Measurements from ENCODE around the gene MAN1B1.
"Not testable (repeated sequence)": the region's sequence is repeated elsewhere in the genome, so short reads cannot be mapped to it uniquely, and the experiment has no call there.

MAN1B1 gene

DNA sequence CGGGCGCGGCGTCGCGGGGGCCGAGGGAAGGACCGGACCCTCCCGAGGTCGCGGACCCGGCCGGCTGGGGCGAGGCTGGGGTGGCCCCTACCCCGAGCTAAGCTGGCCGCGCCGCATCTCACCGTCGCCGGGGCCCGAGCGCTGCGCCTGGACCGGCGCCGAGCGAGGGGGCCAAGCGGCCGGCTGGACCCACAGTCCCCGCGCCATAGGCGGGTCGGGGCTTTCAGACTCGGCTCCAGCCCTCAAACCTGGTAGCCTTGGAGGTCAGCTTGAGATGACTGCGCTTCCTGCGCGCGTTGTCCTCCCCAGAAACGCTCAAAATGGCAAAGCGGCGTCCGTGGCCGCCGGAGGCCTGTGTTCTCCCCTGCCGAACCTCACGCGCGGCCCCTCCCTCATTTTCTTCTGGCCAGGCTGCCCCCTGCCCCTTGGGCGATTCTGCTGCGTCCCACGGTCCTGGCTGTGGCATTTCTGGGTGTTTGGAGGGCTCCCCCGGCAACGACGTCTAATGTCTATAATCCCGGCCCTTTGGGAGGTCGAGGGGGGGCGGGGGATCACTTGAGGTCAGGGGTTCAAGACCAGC lies 43.5 kb downstream of the MAN1B1 start:
- DNase-seq = no peak

DNA sequence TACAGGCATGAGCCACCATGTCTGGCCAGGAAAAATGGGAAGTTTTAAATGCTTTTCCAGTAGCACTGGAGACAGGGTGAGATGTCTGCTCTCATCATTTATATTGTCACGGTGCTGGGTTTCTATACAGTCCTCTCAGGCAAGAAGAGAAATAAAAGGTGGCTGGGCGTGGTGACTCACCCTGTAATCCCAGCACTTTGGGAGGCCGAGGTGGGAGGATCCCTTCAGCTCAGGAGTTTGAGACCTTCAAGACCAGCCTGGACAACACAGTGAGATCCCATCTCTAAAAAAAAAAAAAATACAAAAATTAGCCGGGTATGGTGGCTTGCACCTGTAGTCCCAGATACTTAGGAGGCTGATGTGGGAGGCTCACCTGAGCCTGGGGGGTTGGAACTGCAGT lies 47.4 kb downstream of the MAN1B1 start:
- no peak for DNase-seq

GRCh38 chr9:137135154-137135553 lies 48.4 kb downstream of the MAN1B1 start:
- not testable (repeated sequence) for DNase-seq

DNA sequence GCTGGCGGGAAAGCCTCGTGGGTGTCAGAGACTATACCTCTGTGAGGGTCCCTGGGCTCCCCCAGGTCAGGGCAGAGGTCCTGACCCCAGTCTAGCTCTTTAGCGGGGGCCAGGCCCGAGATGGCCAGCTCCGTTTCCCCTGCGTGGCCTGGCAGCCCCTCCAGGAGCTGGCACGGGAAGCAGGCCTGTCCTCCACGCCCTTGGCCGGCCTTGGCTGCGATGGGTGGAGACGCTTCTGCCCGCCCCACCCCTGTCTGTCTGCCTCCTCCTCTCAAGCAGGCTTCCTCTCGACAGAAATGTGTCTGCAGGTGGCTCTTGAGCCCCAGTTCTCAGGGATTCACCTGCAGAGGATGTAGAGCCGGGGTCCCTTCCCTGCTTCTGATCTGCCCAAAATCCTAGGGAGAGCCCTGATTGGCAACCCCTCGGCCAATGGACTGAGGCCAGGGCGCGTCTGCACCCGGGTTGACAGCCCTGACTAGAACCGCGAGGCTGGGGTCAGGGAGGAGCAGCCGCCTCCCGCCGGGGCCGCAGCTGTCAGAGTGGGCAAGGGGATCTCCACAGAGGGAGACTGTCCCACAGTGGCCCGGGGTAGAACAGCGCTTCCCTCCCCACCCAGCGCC lies 49.6 kb downstream of the MAN1B1 start:
- DNase-seq = no peak

DNA sequence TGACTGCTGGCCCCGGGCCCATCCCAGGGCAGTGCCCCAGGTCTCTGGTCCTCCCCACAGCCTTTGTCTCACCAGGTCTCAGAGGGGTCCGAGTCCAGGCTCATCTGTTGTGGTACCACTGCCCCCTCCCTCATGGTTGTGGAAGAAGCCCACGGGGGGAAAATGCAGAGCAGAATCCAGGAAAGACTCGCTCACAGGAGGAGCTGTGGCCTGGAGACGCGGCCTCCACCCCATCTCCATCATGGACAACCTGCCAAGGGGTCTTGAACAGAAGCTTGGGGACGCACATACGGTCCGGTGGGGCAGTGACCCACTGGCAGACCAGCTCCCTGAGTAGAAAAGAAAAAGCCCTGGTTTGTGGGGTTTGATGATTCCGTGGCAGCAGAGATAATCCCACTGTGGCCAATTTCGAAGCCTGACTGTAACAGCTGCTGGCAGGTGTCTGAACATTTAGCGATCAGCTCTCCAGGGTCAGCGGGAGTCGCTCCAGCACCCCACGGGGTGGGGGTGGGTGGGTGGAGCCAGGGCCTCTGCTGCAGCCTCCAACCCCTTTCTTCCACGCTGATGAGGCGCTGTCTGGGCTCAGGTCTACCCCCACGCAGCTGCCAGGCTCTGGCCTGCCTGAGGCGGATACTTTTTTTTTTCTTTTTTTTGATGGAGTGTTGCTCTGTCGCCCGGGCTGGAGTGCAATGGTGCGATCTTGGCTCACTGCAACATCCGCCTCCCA lies 50.3 kb downstream of the MAN1B1 start:
- no peak for DNase-seq

GRCh38 chr9:137138058-137138721 lies 51.4 kb downstream of the MAN1B1 start:
- no peak for DNase-seq

DNA sequence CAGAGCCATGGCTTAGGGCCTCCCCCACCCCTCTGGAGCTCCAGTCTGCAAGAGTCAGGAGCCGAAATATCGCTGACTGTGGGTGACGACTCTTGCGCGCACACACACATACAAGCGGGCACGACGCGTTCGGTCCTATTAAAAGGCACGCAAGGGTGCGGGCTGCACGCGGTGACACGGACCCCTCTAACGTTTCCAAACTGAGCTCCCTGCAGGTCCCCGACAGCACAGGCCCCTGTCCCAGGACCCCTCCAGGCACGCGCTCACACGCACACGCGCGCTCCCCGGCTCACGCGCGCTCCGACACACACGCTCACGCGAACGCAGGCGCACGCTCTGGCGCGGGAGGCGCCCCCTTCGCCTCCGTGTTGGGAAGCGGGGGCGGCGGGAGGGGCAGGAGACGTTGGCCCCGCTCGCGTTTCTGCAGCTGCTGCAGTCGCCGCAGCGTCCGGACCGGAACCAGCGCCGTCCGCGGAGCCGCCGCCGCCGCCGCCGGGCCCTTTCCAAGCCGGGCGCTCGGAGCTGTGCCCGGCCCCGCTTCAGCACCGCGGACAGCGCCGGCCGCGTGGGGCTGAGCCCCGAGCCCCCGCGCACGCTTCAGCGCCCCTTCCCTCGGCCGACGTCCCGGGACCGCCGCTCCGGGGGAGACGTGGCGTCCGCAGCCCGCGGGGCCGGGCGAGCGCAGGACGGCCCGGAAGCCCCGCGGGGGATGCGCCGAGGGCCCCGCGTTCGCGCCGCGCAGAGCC lies 52.1 kb downstream of the MAN1B1 start, which contains the start of gene GRIN1:
Gene GRIN1, plus strand, starts transcription at position 433 of the 746 bp plus-strand sequence. CDS start 333 bp downstream, outside the sequence.
- no peak for DNase-seq

GRCh38 chr9:137139468-137140150 lies 52.8 kb downstream of the MAN1B1 start:
- DNase-seq = no peak

- DNase-seq = no peak
These were observed 53.6 kb downstream of the MAN1B1 start for GRCh38 chr9:137140151-137141012.

DNA sequence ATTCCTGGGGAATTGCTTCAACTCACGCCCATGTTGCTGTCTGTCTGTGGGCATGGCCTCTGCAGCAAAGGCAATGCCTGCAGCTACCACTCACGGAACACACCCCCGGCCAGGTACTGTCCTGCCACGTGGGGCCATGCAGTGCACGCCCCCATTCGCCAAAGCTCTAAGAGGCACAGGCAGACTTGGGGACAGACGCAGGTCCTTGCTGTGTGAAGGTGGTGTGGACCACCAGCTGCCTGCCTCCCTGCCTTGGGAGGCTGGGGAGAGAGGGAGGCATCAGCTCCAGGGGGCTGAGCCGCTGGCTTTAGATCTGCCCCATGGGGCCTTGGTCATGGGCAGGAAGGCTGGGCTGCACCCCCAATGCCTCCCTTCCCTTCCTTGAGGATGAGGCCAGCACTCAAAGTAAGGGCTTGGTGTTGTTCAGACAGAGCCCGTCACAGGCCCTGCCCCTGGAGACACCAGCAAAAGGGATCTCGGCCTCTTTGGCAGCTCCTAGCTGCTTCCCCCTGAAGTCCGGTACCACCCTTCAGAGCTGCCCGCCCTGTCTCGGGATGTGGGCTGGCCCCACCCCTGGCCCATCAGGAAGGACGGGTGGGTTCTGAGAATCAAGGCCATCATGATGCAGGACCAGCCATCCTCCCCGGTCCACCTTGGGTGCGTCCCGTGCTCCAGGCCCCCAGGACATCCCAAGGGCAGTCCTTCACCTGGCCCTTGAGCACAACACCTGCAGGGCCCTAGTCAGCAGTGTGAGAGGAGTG lies 54.4 kb downstream of the MAN1B1 start:
- no peak for DNase-seq

- DNase-seq = no peak
These were observed 55.5 kb downstream of the MAN1B1 start for GRCh38 chr9:137141976-137142936.

- no peak for DNase-seq
These were observed 56.7 kb downstream of the MAN1B1 start for GRCh38 chr9:137143459-137143858.

DNA sequence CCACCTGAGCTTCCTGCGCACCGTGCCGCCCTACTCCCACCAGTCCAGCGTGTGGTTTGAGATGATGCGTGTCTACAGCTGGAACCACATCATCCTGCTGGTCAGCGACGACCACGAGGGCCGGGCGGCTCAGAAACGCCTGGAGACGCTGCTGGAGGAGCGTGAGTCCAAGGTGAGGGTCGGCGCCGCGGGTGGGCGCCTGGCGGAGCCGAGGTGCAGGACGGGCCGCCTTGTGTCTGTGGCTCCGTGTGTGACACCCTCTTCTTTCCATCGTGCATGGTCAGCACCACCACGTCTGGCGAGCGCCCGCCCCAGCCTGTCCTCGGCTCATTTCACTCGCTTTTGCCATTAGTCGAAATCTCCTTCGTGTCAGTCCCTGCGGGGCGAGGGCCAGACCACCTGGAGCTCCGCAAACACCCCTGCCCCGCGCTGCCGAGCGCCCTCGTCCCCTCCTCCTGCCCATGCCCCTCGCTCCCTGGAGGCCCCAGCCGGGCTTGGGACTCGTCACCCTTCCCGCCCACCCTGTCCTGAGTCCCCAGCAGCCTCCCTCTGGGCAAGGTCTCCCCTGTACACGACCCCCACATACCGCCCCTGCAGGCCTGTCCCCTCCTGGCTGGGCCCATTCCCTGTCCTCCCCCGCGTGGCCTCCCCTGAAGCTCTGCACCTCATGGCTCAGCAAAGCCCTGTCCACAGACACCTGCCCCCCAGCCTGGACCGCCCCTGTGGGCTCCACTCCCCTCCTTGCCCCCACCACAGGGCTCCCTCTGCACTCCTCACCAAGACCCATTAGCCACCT lies 59.1 kb downstream of the MAN1B1 start:
- DNase-seq = no peak

DNA sequence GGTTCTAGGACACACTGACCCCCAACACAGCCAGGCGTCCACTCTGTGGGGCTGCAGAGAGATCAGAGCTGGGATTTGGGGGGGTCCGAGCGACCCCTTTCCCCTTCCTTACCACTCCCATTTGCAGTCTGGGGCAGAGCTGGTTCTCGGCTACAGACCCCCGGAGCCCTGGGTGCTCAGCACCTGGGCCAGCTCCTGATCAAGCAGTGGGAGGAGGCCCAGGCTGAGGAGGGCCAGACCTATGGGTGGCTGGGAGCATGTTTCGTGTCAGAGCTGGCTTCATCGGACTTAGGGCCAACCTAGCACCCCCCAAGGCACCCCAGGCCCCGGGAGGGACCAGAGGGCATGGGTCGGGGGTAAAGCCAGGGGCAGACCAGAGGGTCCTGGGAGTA lies 59.7 kb downstream of the MAN1B1 start:
- no peak for DNase-seq

- no peak for DNase-seq
These were observed 60.5 kb downstream of the MAN1B1 start for GRCh38 chr9:137147091-137147792.

GRCh38 chr9:137147793-137148160 lies 61.0 kb downstream of the MAN1B1 start:
- DNase-seq = no peak

DNA sequence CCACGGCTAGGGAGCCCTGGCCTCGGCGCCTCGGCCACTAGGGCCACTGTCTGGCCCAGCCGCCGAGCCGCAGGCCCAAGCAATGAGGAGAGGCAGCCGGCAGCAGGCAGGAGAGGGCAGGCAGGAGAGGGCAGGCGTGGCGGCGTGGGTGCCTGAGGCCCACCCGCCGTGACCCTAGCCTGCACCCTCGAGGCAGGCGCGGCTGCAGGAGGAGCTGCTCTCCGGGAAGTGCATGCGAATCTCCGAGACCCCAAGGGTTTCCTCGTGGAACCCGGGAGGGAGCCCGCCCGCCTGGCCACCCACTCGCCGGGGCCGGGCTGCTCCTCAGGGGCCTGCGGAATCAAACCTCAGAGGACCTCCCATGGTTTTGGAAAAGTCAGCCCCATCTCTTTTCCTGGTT lies 61.5 kb downstream of the MAN1B1 start:
- no peak for DNase-seq

DNA sequence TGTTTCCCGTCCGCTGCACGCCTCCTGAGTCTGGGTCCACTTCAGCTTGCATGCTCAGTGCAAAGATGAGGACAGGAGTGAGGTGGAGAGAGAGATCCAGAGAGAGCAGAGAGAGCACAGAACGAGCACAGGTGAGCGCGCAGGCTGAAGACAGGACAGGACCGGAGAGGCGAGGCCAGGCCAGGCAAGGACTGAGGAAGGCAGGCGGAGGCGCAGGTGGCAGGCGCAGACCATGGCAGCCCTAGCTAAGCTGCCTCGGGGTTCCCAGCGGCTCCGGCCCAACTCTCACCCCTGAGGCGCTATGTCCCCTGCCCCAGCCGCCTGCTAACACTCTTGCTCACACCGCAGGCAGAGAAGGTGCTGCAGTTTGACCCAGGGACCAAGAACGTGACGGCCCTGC lies 61.9 kb downstream of the MAN1B1 start:
- no peak for DNase-seq
